CD4-positive, alpha-beta T cell treated with Interleukin-15 for 4 hours (primary cell): ENCODE results near the gene FAM174B.

Experiments used
- DNase-seq: peaks from one replicate; pipeline ENCODE4 v3.0.0-alpha.2; 2020; ENCODE audit warnings: low spot score

FAM174B gene

DNA sequence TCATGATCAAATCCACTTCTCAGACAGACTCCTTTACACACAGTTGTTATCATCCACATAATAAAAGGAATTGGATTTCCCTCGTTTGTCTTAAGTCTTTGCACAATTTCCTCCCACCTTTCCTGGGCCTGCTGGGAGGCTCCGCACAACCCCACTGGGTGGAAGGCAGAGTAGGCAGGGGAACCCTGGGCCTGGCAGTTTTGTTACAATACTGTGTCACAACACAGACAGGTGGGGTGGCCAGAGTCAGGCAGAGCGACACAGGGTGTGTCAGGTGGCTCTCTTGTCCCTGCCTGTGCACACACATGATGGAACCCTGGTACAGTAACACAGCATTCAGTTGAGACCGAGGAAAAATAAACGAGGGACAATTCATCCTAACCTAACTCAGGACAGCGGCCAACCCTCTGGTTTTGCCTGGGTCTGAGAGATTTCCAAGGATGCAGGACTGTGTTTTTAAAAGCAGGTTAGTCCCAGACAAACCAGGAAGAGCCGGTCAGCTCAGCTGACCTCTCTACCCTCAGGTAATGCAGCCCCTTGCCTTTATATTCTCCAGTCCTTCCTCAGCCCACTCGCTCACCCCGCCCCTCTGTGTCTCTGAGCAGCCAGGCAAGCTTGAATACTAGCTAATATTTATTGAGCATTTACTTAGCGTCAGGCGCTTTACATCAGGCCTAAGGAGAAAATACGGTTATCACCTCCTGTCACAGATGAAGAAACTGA is 8.8 kb upstream of the FAM174B start:
- DNase-seq, result no peak

DNA sequence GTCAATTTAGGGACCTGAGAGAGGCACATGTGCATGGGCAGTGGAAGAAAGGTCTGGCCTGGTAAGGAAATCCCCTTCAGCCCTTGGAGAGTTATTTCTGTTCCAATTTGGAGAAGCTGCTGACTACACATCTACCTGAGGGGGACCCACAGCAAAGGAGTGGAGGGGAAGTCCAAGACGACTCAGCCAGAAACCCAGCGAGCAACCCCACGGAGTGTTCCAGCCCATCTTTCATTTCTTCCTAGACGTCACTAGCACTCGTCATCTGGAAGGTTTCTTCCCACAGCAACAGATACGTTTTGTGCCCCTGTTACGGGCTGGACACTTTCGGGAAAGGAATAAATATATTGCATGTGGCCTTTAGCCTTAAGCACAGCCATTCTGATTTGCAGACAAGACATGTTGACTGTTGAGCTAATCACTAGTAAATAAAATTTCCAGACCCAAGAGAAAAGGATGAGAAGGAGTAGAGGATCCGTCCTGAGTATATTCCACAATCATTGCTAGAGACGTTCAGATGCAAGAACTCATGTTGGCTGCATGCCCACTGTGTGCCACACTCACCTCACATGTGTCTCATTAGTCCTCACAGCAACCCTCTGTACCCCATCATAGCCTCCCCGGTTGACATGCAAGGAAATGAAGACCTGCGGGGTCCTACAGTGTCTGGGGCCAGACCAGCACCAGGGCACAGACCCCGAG is 7.8 kb upstream of the FAM174B start:
- DNase-seq, result no peak

DNA sequence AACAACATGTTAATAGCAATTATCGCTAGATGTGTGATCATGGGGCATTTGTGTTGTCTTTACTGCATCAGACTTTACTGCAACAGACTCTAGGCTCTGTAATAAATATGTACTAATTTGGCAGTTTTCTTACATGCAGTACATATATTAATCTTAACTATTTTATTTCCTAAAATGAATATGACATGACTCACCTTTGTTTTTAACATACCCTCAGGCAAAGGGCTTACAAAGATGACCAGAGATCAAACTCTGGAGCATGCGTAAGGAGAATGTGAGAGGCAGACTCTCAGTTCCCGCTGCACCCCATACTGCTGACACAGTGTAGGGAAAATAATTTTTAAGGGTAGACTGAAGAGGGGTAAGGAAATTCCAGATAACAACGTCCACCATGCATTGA is 7.2 kb upstream of the FAM174B start:
- no peak for DNase-seq

DNA sequence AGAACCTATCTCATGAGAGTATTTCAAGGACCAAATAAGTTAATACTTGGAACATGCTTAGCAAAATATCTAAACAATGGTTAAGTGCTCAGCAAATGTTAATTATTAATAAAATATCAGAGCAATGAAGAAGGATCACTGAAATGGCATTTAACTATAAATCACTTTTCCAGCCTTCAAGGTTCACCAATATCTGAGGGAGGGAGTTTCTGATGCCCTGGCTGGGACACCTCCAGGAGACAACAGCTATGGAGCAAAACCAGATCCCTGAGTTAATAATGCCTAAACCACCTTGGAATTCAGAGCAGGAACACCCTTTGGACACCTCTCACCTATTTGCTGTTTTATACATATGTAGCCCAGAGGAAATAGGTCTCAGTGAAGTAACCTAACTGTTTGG is 6.4 kb upstream of the FAM174B start:
- no peak for DNase-seq

DNA sequence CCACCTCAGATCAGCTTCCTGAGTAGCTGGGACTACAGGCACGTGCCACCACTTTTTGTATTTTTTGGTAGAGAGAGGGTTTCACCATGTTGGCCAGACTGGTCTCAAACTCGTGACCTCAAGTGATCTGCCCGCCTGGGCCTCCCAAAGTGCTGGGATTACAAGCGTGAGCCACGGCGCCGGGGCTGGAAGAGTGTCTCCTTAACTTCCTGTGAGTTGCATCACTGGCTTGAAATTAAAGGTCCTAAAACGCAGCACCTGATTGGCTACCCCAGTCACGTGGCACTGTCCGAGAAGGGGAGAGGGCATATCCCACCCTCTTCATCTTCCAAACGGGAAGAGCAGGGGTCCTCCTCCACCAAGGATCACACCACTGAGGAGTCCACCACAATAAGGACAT is 5.5 kb upstream of the FAM174B start:
- no peak for DNase-seq

DNA sequence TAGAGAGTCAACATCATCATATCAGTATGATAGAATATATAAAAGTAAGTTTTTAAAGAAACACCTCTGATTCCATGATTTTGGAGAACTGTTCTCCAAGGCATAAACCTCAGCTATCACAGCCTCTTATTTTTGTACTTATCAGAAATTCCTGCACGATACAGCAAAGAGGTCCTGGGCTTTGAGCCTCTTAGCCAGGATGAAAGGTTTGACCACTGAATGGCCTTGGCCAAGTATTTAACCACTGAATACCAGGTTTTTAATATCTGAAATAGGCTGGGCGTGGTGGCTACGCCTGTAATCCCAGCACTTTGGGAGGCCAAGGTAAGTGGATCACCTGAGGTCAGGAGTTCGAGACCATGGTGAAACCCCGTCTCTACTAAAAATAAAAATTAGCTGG is 1.9 kb upstream of the FAM174B start:
- no peak for DNase-seq

DNA sequence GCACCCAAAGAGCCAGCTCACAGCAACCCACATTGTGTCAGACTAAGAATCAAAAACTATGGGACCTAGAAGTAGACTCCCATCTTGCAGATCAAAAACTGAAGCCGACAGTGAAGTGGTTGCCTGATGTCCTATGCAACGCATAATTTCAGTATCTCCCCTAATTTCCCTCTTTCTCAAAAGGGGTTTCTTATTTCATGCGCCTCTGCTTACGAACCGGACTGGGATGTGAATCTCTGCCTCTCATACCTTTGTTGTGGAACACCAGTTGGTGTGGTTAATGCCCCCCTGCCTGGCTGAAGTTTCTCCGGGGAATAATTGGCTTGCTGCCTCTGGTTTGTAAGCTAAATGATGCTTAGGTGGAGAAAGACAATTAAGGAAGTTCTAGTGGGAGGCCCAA is 514 bp upstream of the FAM174B start:
- no peak for DNase-seq

DNA sequence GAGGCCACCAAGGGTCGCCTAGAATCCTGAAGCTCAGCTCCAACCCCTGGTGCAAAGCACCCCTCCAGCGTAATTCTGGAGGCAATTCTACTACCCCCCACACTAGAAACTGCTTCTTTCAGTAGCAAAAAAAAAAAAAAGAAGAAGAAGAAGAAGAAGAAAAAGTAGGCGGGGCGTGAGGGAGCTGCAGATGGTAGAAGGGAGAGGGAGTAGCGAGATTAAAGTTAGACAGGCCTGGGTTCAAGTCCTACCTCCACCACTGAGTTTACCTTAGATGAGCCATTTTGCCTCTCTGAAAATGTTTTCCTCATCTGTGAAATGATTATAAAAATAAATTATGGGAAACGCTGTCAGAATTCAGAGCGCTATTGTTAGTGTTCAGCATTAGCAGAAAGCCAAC is 913 bp downstream of the FAM174B start:
- DNase-seq, result no peak

DNA sequence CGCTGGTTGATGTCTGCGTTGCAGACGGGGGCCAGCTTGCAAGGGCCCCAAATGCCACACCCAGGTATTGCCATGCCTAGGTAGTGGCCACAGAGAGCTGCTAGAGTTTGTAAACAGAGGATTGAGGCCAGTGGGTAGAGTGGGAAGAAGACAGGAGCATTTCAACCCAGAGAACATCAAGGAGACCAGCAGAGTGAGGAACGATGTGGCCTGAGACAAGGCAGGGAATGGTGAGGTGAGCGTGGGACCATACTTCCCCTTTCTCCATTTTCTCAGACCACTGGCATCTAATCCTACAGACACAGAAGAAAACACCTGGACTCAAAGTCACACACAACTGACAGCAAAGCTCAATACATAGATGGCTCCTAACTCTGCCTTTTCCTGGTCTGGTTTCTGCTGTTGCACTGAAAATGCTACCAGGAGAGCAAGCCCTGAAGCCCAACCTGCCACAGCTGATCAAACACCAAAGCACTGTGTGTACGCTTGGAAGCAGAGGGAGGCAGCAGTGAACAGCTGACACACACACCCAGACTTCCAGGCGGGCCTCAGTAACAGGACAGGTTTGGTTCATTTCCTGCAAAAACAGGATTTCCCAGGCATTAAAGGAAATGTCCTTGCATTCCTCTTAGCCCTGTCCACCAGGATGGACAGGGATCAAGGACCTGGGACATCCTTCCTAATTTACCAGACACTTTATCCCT is 1.6 kb downstream of the FAM174B start:
- no peak for DNase-seq

DNA sequence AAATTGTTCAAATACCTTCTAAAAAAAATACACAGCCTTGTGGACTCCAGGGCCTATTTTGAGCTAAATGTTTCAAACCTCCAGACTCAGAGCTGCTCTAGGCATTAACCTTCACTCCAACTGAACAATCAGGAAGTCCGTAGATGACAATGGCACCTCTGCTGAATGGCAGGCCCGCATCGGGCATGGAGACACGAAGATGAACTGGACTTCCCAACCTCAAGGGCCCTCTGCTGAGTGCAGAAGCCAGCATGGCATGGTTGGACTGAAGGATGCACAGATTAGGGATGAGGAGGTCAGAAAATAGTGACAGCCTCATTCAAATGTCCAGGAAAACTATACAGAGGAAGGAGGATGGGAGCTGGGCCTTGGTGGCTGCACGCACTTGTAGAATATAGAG is 2.2 kb downstream of the FAM174B start:
- DNase-seq, result no peak

DNA sequence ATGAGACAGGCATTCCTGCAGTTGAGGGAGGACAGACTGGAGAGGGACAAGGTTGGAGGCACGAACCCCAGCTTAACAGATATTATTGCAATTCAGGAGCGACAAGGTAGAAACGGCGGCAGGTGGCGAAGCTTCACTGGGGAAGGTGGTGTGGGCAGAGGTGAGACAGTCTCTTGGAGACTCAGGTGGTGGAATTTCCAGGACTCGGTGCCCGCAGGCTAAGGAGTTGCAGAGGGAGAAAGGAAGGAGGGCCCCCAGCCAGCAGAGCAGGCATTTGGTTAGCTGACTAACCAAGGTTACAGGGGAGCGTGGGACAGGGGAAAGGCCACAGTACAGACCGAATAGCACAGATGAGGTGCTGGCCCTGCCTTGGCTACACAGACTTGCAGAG is 3.0 kb downstream of the FAM174B start:
- no peak for DNase-seq

DNA sequence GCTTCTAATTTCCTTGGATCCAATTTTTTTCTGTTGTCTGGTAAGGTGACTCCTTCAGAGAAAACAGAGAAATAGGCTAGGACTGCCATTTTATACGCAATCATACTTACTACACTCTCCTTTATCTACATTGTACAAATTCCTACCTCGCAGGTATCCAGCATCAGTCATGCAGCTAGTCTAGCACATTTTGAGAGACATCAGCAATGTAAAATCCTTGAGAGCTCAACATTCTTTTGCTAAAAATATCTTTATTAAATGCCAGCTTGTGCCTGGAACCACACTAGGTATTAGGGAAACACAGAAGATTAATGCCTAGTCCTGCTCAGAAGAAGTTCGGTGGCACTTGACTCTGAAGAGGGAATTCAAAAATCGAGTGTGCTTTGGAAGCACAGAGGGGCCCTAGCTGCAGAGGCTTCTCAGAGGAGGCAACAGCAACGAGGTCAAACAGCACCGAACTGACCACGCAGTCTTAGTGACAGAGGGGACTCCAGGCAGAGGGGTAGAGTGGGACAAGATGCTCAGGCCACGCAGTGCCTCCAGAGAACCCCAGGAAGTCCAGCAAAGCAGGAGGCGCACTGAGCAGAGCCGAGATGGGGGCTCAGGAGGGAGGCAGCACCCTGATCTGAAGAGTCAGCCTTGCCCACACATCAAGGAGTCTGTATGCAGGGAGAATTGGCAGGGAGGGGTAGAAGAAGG is 3.5 kb downstream of the FAM174B start:
- DNase-seq, result no peak

DNA sequence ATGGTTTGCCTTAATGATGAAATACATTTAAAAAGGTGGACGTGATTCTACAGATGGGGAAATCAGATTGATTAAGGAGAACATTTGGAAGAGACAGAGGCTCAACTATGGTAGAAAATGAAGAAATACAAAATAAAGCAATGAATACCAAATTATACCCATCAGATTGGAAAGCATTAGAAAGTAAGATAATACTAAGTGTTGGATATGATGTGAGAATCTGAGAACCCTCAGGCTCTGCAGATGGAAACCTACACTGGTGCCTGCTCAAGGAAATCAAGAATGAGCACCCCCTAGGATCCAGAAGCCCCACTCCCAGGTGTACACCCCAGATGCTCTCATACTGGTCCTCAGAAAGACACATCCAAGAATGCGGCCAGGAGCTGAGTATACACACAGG is 4.6 kb downstream of the FAM174B start:
- DNase-seq, result no peak

DNA sequence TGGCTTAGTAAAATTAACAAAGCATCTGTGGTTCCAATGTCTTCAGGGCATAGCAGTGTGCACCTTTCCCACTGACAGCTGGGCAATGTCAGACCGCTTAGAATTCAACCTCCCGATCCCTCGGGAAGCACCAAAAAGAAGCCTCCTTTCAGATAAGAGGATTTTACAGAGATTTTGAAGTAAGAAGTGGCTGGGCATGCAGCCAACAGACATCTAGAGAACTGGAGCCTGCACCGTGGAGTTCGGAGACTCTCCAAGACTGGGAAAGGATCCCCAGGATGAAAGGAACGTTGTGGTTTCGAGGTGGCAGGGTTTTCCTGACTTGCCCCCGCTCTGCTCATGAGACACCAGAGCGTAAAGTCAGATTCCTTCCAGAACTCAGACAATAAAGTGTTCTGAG is 5.3 kb downstream of the FAM174B start:
- no peak for DNase-seq

DNA sequence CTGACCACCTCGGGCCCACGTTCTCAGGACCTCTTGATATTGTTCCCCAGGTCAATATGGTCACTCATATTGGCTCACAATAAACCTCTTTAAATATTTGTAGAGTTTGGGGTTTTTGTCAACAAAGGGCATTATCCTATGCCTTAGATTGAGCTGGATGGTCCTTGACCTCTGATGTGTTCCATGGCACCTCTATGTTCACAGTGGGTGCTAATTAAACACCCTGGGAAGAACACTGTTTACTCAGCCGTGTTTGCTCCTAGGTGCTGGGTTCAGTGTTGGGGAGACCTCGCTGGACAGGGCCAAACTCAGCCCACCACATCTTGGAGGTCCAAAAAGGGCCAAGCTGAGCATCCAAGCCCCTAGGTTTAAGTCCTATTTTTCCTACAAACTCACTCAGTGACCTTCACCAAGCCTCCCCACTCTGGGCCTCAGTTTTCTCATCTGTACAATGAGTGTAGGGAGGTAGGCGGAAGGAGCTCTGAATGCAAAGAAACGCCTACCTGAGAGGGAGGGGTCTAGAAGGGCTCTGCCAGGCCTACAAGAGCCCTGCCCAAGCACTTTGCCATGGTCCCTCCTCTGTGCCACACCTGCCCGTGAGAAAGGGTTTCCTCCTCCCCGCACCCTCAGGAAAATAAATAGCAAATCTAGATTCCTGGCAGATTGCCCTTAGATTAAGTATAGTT is 7.2 kb downstream of the FAM174B start:
- no peak for DNase-seq

DNA sequence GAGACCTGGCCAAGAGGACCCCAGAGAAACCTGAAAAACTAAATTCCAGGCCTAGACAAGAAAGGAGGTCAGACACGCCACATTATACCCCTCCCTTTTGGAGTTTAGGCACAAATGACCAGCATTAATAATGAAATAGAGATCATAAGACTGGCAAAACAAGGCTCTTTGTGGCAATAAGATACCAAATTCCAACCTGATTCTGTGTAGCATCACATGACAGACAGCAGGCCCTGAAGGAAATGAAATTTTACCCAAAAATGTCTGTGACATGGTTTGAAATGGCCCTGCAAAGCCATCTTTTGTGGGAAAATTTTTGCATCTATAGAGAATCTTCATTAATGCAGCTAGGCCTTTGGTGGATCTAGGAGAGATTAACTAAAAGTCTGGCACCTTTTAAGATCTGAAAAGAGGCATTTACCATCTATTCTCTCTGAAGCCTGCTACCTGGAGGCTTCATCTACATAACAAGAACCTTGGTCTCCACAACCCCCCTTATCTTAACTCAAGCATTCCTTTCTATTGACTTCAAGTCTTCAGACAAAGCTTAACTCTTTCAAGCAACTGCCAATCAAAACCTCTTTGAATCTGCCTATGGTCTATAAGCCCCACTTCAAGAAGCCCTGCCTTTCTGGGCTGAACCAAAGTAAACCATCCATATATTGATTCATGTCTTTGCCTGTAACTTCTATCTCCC is 8.0 kb downstream of the FAM174B start:
- no peak for DNase-seq

DNA sequence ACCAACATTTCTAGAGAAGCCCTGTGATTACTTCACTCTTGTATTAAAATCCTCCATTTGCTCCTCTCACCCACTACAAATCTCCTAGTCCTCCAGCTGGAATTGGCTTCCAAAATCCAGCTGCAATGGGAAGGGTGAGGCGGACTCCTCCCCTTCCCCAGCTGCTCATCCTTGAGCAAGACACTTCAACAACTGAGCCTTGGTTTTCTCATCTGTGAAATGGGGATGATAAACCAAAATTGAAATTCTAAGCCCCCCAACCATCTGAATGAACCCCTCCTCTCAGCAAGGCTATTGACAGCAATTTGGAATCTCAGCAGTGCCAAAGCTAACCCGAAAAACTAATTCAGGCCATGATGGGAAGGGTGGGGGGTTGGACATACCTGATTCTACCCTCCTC is 9.4 kb downstream of the FAM174B start:
- DNase-seq, result no peak

DNA sequence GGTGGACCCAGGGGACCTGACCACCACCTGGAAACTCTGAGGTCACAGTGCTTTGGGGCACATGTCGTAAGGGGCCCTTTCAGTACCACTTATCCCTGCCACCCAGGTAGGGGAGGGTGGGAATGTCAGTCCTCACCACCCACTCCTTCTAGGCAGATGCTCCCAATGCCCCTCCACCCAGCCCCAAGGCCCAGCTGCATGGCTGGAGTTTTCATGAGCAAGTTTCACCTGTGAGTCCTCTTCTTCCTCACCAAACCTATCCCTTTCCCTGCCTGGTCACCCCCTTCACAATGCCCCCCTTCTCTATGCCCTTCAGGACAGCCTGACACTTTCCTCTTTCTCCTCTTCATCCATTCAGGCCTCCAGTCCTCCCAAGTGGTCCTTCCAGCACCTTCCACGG is 9.8 kb downstream of the FAM174B start:
- no peak for DNase-seq

DNA sequence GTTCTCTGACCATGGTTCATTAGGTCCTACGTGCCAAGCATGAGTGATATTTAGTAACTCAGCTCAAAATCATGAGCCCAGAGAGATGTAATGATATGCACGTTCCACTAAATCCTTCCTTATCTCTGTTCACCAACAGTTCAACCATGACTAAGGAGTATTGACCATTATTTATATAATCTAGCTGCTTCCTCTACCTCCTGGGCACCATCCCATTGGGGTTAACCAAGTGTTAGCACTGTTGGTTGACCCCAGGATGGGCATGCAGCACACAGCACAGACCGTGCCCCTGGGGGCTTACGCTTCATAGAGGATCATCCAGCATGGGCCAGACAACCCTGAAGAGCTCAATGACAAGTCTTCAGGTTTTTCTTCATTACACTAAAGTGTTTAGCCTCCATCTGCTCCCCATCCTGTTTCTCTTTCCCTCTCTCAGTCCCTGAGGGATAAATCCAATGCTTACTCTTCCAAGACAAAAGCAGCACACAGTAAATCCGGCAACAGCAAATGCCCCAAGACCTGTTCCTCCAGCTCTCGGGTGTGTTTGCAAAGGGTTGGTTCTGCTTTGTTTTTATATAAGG is 10.4 kb downstream of the FAM174B start:
- DNase-seq, result no peak

DNA sequence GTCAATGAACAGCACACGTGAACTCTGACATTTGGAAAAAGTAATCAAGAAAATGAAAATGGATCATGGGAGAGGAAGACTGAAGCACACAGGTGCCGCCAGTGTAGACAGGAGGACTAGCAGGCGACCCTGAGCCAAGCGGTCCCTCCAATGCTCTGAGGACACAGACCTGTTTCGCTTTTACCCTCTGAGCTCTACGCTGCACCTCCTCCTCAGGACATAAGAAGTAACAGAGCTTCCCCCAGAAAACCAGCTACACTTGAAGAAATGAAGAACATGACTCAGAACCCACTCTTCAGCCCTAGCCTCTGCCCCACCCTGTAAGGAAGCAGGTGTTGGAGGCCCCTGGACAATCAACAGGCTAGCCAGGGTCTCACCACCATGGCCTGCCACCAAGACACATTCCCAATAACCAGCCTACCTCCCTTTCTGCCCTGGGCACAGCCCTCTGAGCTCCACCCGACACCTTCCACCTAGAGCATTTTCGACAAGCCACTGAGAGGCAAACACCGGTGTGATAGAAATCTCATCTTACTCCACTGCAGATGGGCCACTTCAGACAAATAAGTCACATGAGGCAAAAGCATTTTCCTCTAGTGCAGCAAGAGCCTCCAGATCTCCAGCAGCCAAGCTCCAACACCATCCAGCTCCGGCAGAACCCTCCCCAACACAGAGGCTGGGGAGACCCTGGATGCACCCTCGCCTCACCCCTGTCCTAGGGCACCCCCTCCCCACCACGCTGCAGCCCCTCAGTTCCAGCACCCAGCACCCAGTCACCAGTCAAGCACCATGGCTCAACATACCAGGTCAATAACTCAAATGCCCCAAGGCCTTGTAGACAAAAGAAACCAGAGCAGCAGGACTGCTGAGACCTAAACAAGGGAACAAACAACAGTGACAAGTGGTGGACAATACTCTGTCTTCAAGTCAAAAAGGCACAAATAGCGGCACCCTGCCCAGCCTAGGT is 11.4 kb downstream of the FAM174B start:
- DNase-seq, result no peak
